Measurements from ENCODE around the gene TNFRSF11A.

- TF ChIP-seq CTCF (IDR thresholded peaks at IDR 0.05), result no peak
- no peak for TF ChIP-seq POLR2A (IDR thresholded peaks at IDR 0.05)
- TF ChIP-seq POLR2AphosphoS5 (IDR thresholded peaks at IDR 0.05; ENCODE audit: insufficient read depth in 1 of 2, low read depth in 1 of 2), result no peak
Observed at GRCh38 chr18:62281684-62282083, 43.4 kb upstream of the TNFRSF11A start.
